HCT116 (cell line): Measurements from ENCODE around the gene AURKAIP1. TPM values are rescaled to one million over a fixed set of nuclear protein-coding genes. Genes with fewer than 3 reads are reported as not detected.
"Not testable (repeated sequence)": the region's sequence is repeated elsewhere in the genome, so short reads cannot be mapped to it uniquely, and the experiment has no call there.

Source experiments
- ATAC-seq: fragments of 200-7000 bp; cut with Tn5 transposase; 2 replicates; pipeline ENCODE4 v1.9.1; 2020; ENCODE audit warnings: mild to moderate bottlenecking, moderate library complexity
- BruUV-seq: library from RNA; stranded (reverse); fragments of 400-500 nt; replicated peaks from 2 replicates; lab custom pipeline; 2021; lab: Mats Ljungman, UMichigan
- CTCF ChIA-PET: fragments of 300-600 bp; sonication (Branson Sonifier 250); formaldehyde crosslinking; loops from one replicate; lab custom pipeline; 2021; ENCODE audit warnings: antibody characterized with exemption; lab: Charles Lee
- POLR2A ChIA-PET: fragments of 300-600, 350-600 bp; sonication (Branson Sonifier 250); formaldehyde crosslinking; loops from one replicate; lab custom pipeline; 2021; ENCODE audit warnings: antibody characterized with exemption; lab: Charles Lee
- RAD21 ChIA-PET, 2 experiments: fragments of 300-600 bp; sonication (Branson Sonifier 250); formaldehyde crosslinking; loops; one replicate each; lab custom pipeline; 2023; ENCODE audit warnings: low total read pairs in 2 of 2; ENCODE audit not compliant: uncharacterized antibody in 2 of 2, unreplicated experiment in 2 of 2, low non-redundant PET in 1 of 2; lab: Charles Lee
- DNase-seq: peaks from one replicate; pipeline ENCODE4 v3.0.0-alpha.2; 2010; ENCODE audit warnings: low read depth, low spot score
- H2AFZ ChIP-seq: fragments of 200-600 bp; shearing (Covaris generic), sonication (generic); 2 replicates; pipeline ENCODE4 v1.6.1; 2017; ENCODE audit warnings: low read depth, mixed run types, mixed read lengths, antibody characterized with exemption, low read length; ENCODE audit not compliant: poor library complexity, severe bottlenecking
- H3K27ac ChIP-seq: 2 replicates; pipeline ENCODE4 v1.5.1; 2012; ENCODE audit warnings: low read depth, low read length
- H3K27me3 ChIP-seq: fragments of 200-600 bp; sonication (generic); 2 replicates; pipeline ENCODE4 v1.6.1; 2016; ENCODE audit warnings: mixed run types, low read length, mixed read lengths; ENCODE audit not compliant: insufficient read depth
- H3K36me3 ChIP-seq, 2 experiments: fragments of 200-500 bp in 1 of 2; fragments of 200-600 bp in 1 of 2; sonication (Bioruptor generic) in 1 of 2; sonication (generic) in 1 of 2; 2 replicates each; pipeline versions ENCODE4 v1.5.1 to v1.6.1; 2014 to 2016; ENCODE audit warnings: low read length in 2 of 2, inconsistent platforms in 1 of 2, mixed read lengths in 1 of 2, mixed run types in 1 of 2; ENCODE audit not compliant: insufficient read depth in 2 of 2, control insufficient read depth in 1 of 2
- H3K4me1 ChIP-seq, 2 experiments: fragments of 200-600 bp in 1 of 2; sonication (generic) in 1 of 2; 2 replicates each; pipeline versions ENCODE4 v1.5.1 to v1.6.1; 2012 to 2017; ENCODE audit warnings: low read length in 2 of 2, inconsistent platforms in 1 of 2, mild to moderate bottlenecking in 1 of 2, mixed read lengths in 1 of 2, mixed run types in 1 of 2, moderate library complexity in 1 of 2; ENCODE audit not compliant: insufficient read depth in 2 of 2, control insufficient read depth in 1 of 2
- H3K4me2 ChIP-seq: fragments of 200-600 bp; sonication (generic); 2 replicates; pipeline ENCODE4 v1.6.1; 2017; ENCODE audit warnings: mixed run types, low read length, mixed read lengths
- H3K4me3 ChIP-seq, 2 experiments: fragments of 200-600 bp in 1 of 2; sonication (generic) in 1 of 2; replicated peaks in 1 of 2; 2 replicates each; pipeline ENCODE4 v1.5.1; 2011 to 2016; ENCODE audit warnings: low read length in 2 of 2, control low read depth in 1 of 2, low read depth in 1 of 2, mild to moderate bottlenecking in 1 of 2, mixed read lengths in 1 of 2, mixed run types in 1 of 2
- H3K79me2 ChIP-seq: fragments of 200-600 bp; sonication (generic); 2 replicates; pipeline ENCODE4 v1.6.1; 2017; ENCODE audit warnings: mild to moderate bottlenecking, mixed run types, low read length, moderate library complexity, mixed read lengths; ENCODE audit not compliant: insufficient read depth
- H3K9ac ChIP-seq: fragments of 200-600 bp; sonication (generic); 2 replicates; pipeline ENCODE4 v1.6.1; 2016; ENCODE audit warnings: low read length, mixed read lengths
- H3K9me2 ChIP-seq: fragments of 200-600 bp; sonication (generic), shearing (Covaris generic); 2 replicates; pipeline ENCODE4 v1.6.1; 2017; ENCODE audit warnings: mixed run types, mild to moderate bottlenecking, moderate library complexity; ENCODE audit not compliant: insufficient read depth
- H3K9me3 ChIP-seq, 2 experiments: fragments of 200-500 bp in 1 of 2; fragments of 200-600 bp in 1 of 2; sonication (Bioruptor generic) in 1 of 2; sonication (generic) in 1 of 2; 2 replicates each; pipeline ENCODE4 v1.6.1; 2014 to 2017; ENCODE audit warnings: low read length in 2 of 2, mixed read lengths in 2 of 2, inconsistent platforms in 1 of 2, low read depth in 1 of 2, mild to moderate bottlenecking in 1 of 2, mixed run types in 1 of 2, moderate library complexity in 1 of 2; ENCODE audit not compliant: control insufficient read depth in 1 of 2, insufficient read depth in 1 of 2
- H4K20me1 ChIP-seq: fragments of 200-600 bp; sonication (generic), shearing (Covaris generic); 2 replicates; pipeline ENCODE4 v1.6.1; 2017; ENCODE audit warnings: mixed run types, mild to moderate bottlenecking, moderate library complexity; ENCODE audit not compliant: insufficient read depth
- CBX3 ChIP-seq: IDR thresholded peaks from 2 replicates; pipeline ENCODE4 v1.6.1; 2012; ENCODE audit warnings: low read depth
- EGR1 ChIP-seq: IDR thresholded peaks from 2 replicates; pipeline ENCODE4 v1.6.1; 2012; ENCODE audit warnings: low read depth
- FOSL1 ChIP-seq: IDR thresholded peaks from 2 replicates; pipeline ENCODE4 v1.6.1; 2012; ENCODE audit warnings: low read depth
- JUND ChIP-seq: IDR thresholded peaks from 2 replicates; pipeline ENCODE4 v1.6.1; 2012
- MAX ChIP-seq: IDR thresholded peaks from 2 replicates; pipeline ENCODE4 v1.6.1; 2012
- POLR2AphosphoS5 ChIP-seq: IDR thresholded peaks from 2 replicates; pipeline ENCODE4 v1.6.1; 2011; ENCODE audit warnings: mild to moderate bottlenecking, low read depth, low read length, moderate library complexity
- RAD21 ChIP-seq: IDR thresholded peaks from 2 replicates; pipeline ENCODE4 v1.6.1; 2012; ENCODE audit warnings: low read depth, mild to moderate bottlenecking
- SIN3A ChIP-seq: IDR thresholded peaks from 2 replicates; pipeline ENCODE4 v1.6.1; 2012; ENCODE audit warnings: low read depth
- SRF ChIP-seq: IDR thresholded peaks from 2 replicates; pipeline ENCODE4 v1.6.1; 2012; ENCODE audit warnings: low read depth
- YY1 ChIP-seq: IDR thresholded peaks from 2 replicates; pipeline ENCODE4 v1.6.1; 2011; ENCODE audit warnings: low read length, low read depth, moderate library complexity, mild to moderate bottlenecking; ENCODE audit not compliant: insufficient replicate concordance; ENCODE audit errors: extremely low read depth
- intact Hi-C: fragments of 100-400 bp; cut with micrococcal nuclease; formaldehyde crosslinking; loops from 2 replicates; pipeline ENCODE4 v1.10.0; 2022
- total RNA-seq: library from RNA; stranded (reverse); gene quantifications from one replicate; pipeline ENCODE4 v1.2.1, GENCODE V29; 2021; ENCODE audit not compliant: unreplicated experiment
- TF ChIP-seq, protein P1 (sequence below): IDR thresholded peaks from 2 replicates; pipeline ENCODE4 v1.6.1; 2012
- TF ChIP-seq, protein P2 (sequence below): IDR thresholded peaks from 2 replicates; pipeline ENCODE4 v1.6.1; 2012; ENCODE audit warnings: low read depth

The AURKAIP1 gene
- total RNA-seq, 1 experiment from 2014 or later = 200 TPM

GRCh38 chr1:1417396-1417795 lies 42.4 kb upstream of the AURKAIP1 start:
- H3K27me3 ChIP-seq, POLR2A ChIA-PET, intact Hi-C loops, H4K20me1 ChIP-seq, H3K4me3 ChIP-seq, H3K9ac ChIP-seq, DNase-seq, RAD21 ChIA-PET, H3K9me2 ChIP-seq, H3K4me2 ChIP-seq, CTCF ChIA-PET, H2AFZ ChIP-seq, H3K36me3 ChIP-seq, BruUV-seq, H3K27ac ChIP-seq, H3K9me3 ChIP-seq, ATAC-seq, H3K79me2 ChIP-seq: not testable (repeated sequence)
- H3K4me1 ChIP-seq = peaks cover 4 to 14% of the 10 kb centered on the region in 2 experiments

DNA sequence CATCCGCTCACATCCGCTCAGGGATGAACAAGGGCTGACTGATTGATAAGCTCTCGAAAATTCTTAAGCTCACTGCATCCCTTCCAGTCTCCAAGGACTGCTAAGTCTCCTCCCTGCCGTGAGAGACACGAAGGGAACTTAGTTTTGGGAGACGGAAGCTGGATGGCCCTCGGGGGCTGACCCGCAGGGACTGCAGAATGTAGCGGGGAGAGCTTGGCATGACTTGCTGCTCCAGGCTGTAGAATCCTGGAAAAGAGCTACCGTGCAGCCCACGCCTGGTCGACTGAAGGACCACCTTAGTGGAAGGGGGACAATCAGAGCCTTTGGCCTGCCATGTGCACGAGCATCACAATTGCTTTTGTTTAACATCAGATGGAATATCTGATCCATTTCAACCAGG lies 40.7 kb upstream of the AURKAIP1 start:
- Histone ChIP-seq H3K79me2 (no peaks in the 10 kb centered on the region), H3K4me3 (no peak overlapping the region), H3K9ac (no peak overlapping the region)
- RAD21 ChIA-PET = no interaction called here
- CTCF ChIA-PET = no interaction called here
- no peak for ATAC-seq
- no peak for TF ChIP-seq JUND
- TF ChIP-seq POLR2AphosphoS5 = no peak
- no peak for TF ChIP-seq SRF
- TF ChIP-seq CBX3 = no peak
- TF ChIP-seq MAX = no peak
- no peak for TF ChIP-seq RAD21
- TF ChIP-seq FOSL1 = no peak
- TF ChIP-seq YY1 = no peak
- TF ChIP-seq, protein P1, sequence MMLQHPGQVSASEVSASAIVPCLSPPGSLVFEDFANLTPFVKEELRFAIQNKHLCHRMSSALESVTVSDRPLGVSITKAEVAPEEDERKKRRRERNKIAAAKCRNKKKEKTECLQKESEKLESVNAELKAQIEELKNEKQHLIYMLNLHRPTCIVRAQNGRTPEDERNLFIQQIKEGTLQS = no peak
- no peak for TF ChIP-seq SIN3A
- TF ChIP-seq, protein P2, sequence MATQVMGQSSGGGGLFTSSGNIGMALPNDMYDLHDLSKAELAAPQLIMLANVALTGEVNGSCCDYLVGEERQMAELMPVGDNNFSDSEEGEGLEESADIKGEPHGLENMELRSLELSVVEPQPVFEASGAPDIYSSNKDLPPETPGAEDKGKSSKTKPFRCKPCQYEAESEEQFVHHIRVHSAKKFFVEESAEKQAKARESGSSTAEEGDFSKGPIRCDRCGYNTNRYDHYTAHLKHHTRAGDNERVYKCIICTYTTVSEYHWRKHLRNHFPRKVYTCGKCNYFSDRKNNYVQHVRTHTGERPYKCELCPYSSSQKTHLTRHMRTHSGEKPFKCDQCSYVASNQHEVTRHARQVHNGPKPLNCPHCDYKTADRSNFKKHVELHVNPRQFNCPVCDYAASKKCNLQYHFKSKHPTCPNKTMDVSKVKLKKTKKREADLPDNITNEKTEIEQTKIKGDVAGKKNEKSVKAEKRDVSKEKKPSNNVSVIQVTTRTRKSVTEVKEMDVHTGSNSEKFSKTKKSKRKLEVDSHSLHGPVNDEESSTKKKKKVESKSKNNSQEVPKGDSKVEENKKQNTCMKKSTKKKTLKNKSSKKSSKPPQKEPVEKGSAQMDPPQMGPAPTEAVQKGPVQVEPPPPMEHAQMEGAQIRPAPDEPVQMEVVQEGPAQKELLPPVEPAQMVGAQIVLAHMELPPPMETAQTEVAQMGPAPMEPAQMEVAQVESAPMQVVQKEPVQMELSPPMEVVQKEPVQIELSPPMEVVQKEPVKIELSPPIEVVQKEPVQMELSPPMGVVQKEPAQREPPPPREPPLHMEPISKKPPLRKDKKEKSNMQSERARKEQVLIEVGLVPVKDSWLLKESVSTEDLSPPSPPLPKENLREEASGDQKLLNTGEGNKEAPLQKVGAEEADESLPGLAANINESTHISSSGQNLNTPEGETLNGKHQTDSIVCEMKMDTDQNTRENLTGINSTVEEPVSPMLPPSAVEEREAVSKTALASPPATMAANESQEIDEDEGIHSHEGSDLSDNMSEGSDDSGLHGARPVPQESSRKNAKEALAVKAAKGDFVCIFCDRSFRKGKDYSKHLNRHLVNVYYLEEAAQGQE = no peak
- TF ChIP-seq EGR1 = no peak
- TF ChIP-seq, all 23 proteins: peak for 0
- no peaks in the 10 kb centered on the region for H3K4me1 ChIP-seq
- no TSS peak for BruUV-seq
- POLR2A ChIA-PET = no interaction called here
- peaks cover 0 to 4% of the 10 kb centered on the region in 2 experiments; a peak in 1 of 4 replicates for H3K9me3 ChIP-seq
- H3K36me3 ChIP-seq = no peaks in the 10 kb centered on the region
- DNase-seq = no peak
- H3K9me2 ChIP-seq = no peaks in the 10 kb centered on the region
- H3K27me3 ChIP-seq = no peaks in the 10 kb centered on the region
- no peak overlapping the region for H3K4me2 ChIP-seq
- H3K27ac ChIP-seq = no peak overlapping the region
- H2AFZ ChIP-seq = no peak overlapping the region
- intact Hi-C loops = no loop called here
- H4K20me1 ChIP-seq = no peaks in the 10 kb centered on the region
